ENCODE data around the gene TES.
A peak's percentile ranks its signal among the peaks of the same experiment; 100 is the strongest.
"Not testable (repeated sequence)": the region's sequence is repeated elsewhere in the genome, so short reads cannot be mapped to it uniquely, and the experiment has no call there.

Gene TES

DNA sequence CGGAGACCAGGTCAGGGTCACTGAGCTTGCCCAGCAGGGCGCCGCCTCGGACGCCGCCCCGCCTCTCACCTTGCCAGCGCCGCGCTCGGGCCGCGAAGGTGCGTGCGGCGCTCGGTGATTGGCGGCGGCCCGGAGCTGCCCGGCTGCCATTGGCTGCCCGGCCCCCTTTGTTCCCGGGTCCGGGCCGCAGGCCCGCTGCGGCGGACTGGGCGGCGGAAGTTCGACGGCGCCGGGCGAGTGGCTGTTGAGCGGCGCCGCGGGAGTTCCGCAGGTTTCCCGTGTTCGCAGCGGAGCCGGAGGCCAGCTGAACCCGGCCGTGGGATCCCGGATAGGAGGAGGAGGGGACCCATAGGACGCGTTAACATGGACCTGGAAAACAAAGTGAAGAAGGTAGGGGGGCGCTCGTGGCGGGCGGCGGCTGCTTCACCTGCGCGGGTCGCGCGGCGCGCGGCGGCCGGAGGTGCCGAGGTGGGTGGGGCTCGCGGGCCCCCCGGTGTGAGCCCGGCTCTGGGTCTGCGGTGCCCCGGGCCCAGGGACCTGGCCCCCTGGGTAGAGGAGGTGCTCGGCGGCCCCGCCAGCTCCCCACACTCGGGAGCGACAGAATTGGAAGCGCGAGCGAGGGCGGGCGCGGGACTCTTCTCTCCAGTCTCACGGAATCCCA, at the start of gene TES:
Gene TES (plus strand): TSS at position 195 of the 661 bp plus-strand sequence. CDS start 169 bp downstream, at position 364.
- DNase-seq (ENCODE audit: low read depth, low spot score), result no peak

DNA sequence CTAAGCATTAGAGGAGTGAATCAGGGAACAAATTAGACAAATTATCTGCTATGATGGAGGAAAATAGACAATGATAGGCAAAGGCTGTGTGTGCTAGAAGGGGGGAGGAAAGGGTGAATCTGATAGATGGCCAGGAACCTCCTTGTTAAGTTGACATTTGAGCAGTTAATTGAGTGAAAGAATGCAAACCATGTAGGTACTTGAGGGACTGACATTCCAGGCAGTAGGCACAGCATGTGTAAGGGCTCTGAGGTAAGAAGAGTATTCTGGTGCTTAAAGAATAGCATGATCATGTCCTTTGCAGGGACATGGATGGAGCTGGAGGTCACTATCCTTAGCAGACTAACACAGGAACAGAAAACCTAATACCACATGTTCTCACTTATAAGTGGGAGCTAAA, 48.6 kb upstream of the TES start:
- no peak for DNase-seq (ENCODE audit: low read depth, low spot score)

GRCh38 chr7:116162254-116162653, 48.1 kb upstream of the TES start:
- no peak for DNase-seq (ENCODE audit: low read depth, low spot score)

- no peak for DNase-seq (ENCODE audit: low read depth, low spot score)
These were observed 47.3 kb upstream of the TES start for GRCh38 chr7:116162992-116163391.

GRCh38 chr7:116164552-116165306, 45.6 kb upstream of the TES start:
- no peak for DNase-seq (ENCODE audit: low read depth, low spot score)

DNA sequence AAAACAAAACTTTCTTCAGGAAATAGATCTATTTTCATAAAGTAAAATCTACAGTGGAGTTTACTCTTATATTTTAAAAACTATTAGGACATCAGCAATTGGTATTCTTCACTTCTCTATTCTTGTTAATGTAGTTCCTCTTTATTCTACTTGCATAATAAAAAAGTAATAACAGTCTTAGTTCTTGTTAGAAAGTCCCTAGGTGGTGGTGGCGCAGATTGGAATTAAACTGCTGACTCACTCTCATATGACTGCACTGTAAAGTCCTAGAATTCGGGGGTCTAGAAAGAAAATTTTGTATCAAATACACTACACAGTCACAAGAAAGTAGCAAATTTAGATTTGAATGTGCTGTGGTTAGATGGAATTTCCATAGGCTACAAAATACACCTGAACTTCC, 44.6 kb upstream of the TES start:
- no peak for DNase-seq (ENCODE audit: low read depth, low spot score)

DNA sequence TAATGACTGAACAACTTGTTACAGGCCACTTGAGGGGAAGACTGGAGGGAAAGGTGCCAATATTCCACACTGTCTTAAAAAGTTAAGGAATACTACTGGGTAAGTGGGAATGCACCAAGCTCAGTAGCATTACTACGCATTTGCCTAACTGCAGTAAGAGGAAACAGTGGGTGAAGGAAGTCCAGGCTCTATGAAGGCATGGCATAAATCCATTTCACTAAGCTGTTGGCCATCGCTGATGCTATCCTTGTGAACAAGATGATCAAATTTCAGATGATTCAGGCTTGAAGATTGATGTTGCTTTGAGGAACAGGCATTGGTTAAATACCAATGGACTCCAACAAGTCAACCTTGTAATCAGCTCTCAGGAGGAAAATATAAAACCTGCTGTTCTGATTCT, 44.2 kb upstream of the TES start:
- no peak for DNase-seq (ENCODE audit: low read depth, low spot score)

GRCh38 chr7:116167177-116167576, 43.2 kb upstream of the TES start:
- no peak for DNase-seq (ENCODE audit: low read depth, low spot score)

DNA sequence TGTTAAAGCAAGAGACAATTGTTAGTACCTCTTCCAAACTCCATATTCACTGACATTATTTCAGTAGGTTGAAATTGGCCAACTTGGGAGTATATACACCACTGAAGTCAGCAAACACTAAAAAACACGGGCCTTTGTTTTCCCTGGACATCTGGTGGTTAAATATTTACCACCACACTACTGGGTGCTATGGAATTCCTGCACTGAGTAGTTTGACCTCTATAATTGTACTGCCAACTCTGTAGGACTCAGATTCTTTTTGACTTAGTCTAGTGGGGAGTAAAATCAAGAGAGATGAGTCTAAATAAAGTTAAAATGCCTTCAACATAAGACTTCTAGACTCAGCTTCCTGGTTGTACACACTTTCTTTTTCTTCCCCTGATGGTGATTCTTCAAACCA, 41.3 kb upstream of the TES start:
- DNase-seq (ENCODE audit: low read depth, low spot score), result no peak

DNA sequence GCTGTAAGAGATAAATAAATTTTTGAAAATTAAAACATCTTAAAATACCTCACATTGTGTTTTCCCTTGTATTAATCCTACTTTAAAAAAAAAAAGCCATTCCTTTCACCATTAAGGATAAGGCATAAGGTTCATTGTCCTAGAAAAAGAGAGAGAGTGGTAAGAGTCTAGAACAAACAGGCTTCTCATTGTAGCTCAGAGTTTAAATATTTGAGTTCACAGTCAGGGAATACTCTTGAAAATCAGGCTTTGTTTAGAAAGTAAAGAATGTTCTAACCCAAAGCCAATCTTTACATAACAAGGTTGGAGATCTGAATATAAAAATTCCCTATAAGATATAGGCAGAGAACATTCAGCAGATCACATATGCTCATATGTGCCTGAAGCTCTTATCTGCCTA, 40.2 kb upstream of the TES start:
- no peak for DNase-seq (ENCODE audit: low read depth, low spot score)

DNA sequence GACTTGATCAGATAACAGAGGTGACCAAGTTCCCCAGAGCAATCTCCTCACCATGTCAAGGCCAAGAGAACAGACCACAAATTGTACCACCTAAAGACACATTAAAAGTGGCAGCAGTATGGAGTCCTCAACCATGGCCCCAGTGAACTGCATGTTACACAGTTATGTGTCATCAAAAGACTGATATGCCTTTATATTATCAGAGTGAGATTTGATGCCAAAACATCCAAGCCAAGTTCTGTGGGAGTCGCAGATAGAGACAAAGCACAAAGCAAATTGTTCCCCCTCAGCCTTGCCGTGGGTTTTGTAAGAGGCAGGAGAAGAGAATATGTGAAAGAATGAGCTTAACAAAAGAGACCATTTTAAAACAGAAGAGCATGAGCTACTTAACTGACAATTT, 39.2 kb upstream of the TES start:
- DNase-seq (ENCODE audit: low read depth, low spot score), result no peak

GRCh38 chr7:116172353-116172752, 38.0 kb upstream of the TES start:
- DNase-seq (ENCODE audit: low read depth, low spot score), result no peak

DNA sequence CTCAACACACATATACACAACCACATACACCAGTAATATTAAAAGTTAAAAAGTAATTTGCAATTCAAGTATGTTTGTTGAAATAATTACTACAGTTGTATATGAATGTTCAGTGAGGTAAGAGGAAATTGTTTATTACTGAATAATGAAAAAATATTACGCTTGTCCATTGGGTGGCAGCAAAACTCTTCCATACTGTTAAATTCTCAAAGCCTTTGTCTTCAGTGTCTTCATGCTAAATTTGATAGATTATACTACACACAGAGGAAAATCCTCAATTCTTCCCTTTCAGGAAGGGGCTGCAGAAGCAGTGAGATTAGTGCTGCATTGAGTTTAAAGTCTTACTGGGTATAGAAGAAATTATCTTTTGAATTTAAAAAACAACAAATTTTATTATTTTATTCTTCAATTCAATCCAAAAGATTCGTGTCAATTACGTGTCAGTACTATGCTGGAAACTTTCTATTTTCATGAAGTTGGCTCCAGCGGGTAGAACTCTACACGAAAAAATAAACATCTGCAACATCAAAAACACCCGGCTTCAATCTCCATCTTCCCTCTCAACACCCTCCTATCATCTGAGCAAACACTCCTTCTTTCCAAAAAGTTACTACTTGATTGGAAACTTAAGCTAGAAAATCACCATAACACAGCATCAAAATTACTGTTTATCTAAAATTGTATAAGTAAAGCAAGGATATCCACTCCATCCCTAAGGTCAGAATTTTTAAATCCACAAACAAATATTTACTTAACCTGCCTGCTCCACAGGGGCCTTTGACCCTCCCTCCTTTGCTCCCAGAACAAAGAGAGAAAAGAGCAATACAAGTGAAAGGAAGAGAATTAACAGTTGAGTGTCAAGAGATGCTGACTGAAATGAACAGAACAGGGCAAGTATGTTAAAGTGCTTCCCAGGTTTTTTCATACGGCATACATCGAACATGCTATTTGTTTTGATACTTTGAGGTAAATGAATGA, 37.0 kb upstream of the TES start:
- DNase-seq (ENCODE audit: low read depth, low spot score), result peak; percentile 60

DNA sequence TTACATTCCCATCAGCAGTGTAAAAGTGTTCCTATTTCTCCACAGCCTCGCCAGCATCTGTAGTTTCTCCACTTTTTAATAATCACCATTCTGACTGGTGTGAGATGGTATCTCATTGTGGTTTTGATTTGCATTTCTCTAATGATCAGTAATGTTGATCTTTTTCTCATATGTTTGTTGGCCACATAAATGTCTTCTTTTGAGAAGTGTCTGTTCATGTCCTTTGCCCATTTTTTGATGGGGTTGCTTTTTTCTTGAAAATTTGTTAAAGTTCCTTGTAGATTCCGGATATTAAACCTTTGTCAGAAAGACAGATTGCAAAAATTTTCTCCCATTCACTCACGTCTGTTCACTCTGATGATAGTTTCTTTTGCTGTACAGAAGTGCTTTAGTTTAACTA, 35.2 kb upstream of the TES start:
- not testable (repeated sequence) for DNase-seq (ENCODE audit: low read depth, low spot score)

- no peak for DNase-seq (ENCODE audit: low read depth, low spot score)
These were observed 34.1 kb upstream of the TES start for GRCh38 chr7:116176226-116176625.

- DNase-seq (ENCODE audit: low read depth, low spot score), result peak; percentile 58
These were observed 33.3 kb upstream of the TES start for GRCh38 chr7:116177009-116177408.

DNA sequence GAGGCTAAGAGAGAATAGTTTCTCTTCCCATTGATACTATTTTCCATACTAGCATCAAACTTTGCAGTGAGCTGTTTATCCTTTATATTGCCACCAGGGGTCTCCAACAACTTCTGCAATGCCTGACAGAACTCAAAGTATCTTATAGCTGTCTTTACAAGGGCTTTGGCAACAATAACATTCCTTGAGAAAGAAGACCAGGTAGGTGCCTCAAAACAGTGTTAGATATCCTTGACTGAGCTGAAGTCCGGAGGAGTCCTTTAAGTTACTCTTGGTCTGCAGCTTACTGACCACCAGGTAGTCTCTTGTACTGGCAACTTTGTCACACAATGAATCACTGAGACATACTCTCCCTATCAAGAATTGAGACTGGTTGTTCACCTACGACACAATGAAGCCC, 30.0 kb upstream of the TES start:
- no peak for DNase-seq (ENCODE audit: low read depth, low spot score)

- DNase-seq (ENCODE audit: low read depth, low spot score), result no peak
These were observed 28.3 kb upstream of the TES start for GRCh38 chr7:116182023-116182422.

DNA sequence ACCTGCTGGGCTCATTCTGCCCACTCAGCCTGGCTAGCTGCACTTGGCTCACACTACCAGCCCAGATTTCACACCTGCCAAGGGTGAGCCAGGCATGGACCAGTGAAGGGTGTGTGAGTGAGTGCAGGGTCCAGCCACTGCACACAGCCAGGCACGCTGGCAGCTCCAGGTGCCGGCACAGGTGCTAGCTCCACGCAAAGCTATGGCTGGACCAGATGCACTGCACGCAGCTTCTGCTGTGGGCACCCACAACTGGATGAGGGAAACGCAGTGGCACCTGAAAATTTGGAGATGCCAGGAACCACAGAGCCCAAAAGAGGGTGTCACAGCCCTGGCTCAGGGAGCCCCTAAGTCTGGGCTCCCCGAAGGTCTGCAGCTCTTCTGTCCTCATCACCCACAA, 24.9 kb upstream of the TES start:
- DNase-seq (ENCODE audit: low read depth, low spot score), result no peak

DNA sequence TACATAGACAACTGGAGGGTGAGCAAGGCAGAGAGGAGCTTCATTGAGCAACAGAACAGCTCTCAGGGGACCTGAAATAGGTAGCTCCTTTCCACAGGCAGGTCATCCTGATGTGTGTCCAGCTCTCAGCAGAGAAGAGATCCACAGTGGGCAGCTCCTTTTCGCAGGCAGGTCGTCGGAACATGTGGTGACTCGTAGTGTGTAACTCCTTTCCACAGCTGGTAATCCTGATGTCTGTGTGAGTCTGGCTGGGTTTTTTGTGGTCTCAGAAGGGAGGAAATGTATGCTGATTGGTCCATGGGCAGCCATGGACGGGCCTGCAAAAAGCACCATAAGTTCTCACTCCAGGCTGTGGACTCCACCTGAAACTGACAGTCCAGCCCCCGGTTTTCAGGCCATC, 24.4 kb upstream of the TES start:
- no peak for DNase-seq (ENCODE audit: low read depth, low spot score)

GRCh38 chr7:116187400-116187799, 22.9 kb upstream of the TES start:
- DNase-seq (ENCODE audit: low read depth, low spot score), result no peak
